H1 (cell line): ENCODE measurements around the gene ATP10D. TPM values are rescaled to one million over a fixed set of nuclear protein-coding genes. Genes with fewer than 3 reads are reported as not detected.

ENCODE experiments used
- CTCF ChIA-PET: fragments of 300-600 bp; sonication (Branson Sonifier 250); formaldehyde crosslinking; loops from one replicate; lab custom pipeline; 2021; ENCODE audit not compliant: partially characterized antibody; lab: Charles Lee
- POLR2A ChIA-PET: fragments of 300-600 bp; sonication (Branson Sonifier 250); formaldehyde crosslinking; loops from one replicate; lab custom pipeline; 2021; ENCODE audit warnings: inconsistent platforms; ENCODE audit not compliant: partially characterized antibody; lab: Charles Lee
- DNase-seq, 2 experiments: peaks; one replicate each; pipeline versions ENCODE4 v3.0.0 to v3.0.0-alpha.2; 2010 to 2022; ENCODE audit warnings: low spot score in 2 of 2, low read depth in 1 of 2, mixed read lengths in 1 of 2
- FAIRE-seq: peaks from 2 replicates; lab custom pipeline; 2011; peaks lifted over from hg19 to GRCh38; lab: Jason Lieb, UNC
- H2AFZ ChIP-seq: 2 replicates; pipeline ENCODE4 v1.8.1; 2012; ENCODE audit warnings: low read length, inconsistent platforms
- H2AK5ac ChIP-seq: 2 replicates; pipeline ENCODE4 v1.6.1; 2013; ENCODE audit warnings: low read depth, low read length
- H2BK120ac ChIP-seq: replicated peaks from 2 replicates; pipeline ENCODE3; 2013; ENCODE audit warnings: low read depth, low read length, inconsistent platforms
- H2BK12ac ChIP-seq: 2 replicates; pipeline ENCODE4 v1.6.1; 2013; ENCODE audit warnings: low read depth, low read length
- H2BK15ac ChIP-seq: 2 replicates; pipeline ENCODE4 v1.6.1; 2013; ENCODE audit warnings: low read length
- H2BK20ac ChIP-seq: 2 replicates; pipeline ENCODE4 v1.6.1; 2013; ENCODE audit warnings: low read length
- H2BK5ac ChIP-seq: 2 replicates; pipeline ENCODE4 v1.6.1; 2013; ENCODE audit warnings: low read depth, low read length
- H3K14ac ChIP-seq: 2 replicates; pipeline ENCODE4 v1.6.1; 2013; ENCODE audit warnings: inconsistent platforms; ENCODE audit not compliant: insufficient read length
- H3K18ac ChIP-seq: 2 replicates; pipeline ENCODE4 v1.6.1; 2013; ENCODE audit warnings: low read length; ENCODE audit errors: extremely low read depth
- H3K23ac ChIP-seq: 2 replicates; pipeline ENCODE4 v1.6.1; 2013; ENCODE audit warnings: inconsistent platforms; ENCODE audit not compliant: insufficient read length
- H3K23me2 ChIP-seq: 2 replicates; pipeline ENCODE4 v1.6.1; 2013; ENCODE audit warnings: low read depth, low read length
- H3K27ac ChIP-seq: 2 replicates; pipeline ENCODE4 v1.6.1; 2011; ENCODE audit warnings: low read depth, low read length, inconsistent platforms
- H3K27me3 ChIP-seq, 4 experiments: replicated peaks in 1 of 4; 1 replicate in 1 of 4; 2 replicates in 3 of 4; pipeline versions ENCODE4 v1.6.1 to v1.8.1; 2011 to 2013; ENCODE audit warnings: low read length in 3 of 4, mild to moderate bottlenecking in 3 of 4, inconsistent platforms in 2 of 4, mixed read lengths in 2 of 4, moderate library complexity in 1 of 4; ENCODE audit not compliant: control insufficient read depth in 3 of 4, insufficient read depth in 3 of 4; ENCODE audit errors: extremely low read depth in 1 of 4
- H3K36me3 ChIP-seq, 4 experiments: 2 replicates each; pipeline versions ENCODE4 v1.6.1 to v1.8.1; 2011 to 2013; ENCODE audit warnings: mild to moderate bottlenecking in 4 of 4, low read length in 3 of 4, moderate library complexity in 2 of 4, control low read depth in 1 of 4, inconsistent platforms in 1 of 4; ENCODE audit not compliant: insufficient read depth in 4 of 4, control insufficient read depth in 2 of 4
- H3K4ac ChIP-seq: replicated peaks from 2 replicates; pipeline ENCODE3; 2013; ENCODE audit warnings: low read length, low read depth, mixed read lengths, inconsistent platforms; ENCODE audit not compliant: insufficient read length
- H3K4me1 ChIP-seq, 4 experiments: replicated peaks in 1 of 4; 1 replicate in 1 of 4; 2 replicates in 3 of 4; pipeline versions ENCODE4 v1.6.1 to v1.8.1; 2011 to 2013; ENCODE audit warnings: low read length in 3 of 4, inconsistent platforms in 2 of 4, mixed read lengths in 1 of 4; ENCODE audit not compliant: insufficient read depth in 4 of 4, control insufficient read depth in 3 of 4
- H3K4me2 ChIP-seq, 2 experiments: 2 replicates each; pipeline versions ENCODE4 v1.6.1 to v1.8.1; 2011 to 2013; ENCODE audit warnings: low read depth in 2 of 2, low read length in 2 of 2, control low read depth in 1 of 2, inconsistent platforms in 1 of 2, mild to moderate bottlenecking in 1 of 2; ENCODE audit not compliant: insufficient read depth in 1 of 2
- H3K4me3 ChIP-seq, 4 experiments: fragments of 200-600, 300-600 bp in 1 of 4; sonication (generic), shearing (Covaris generic), sonication (Bioruptor Twin) in 1 of 4; 2 replicates each; pipeline versions ENCODE4 v1.5.1 to v1.8.1; 2011 to 2016; ENCODE audit warnings: low read length in 4 of 4, low read depth in 3 of 4, control low read depth in 2 of 4, inconsistent platforms in 2 of 4, mild to moderate bottlenecking in 2 of 4, mixed read lengths in 1 of 4, moderate library complexity in 1 of 4; ENCODE audit not compliant: insufficient read depth in 2 of 4; ENCODE audit errors: extremely low read depth in 1 of 4
- H3K56ac ChIP-seq: replicated peaks from 2 replicates; pipeline ENCODE3; 2013; ENCODE audit warnings: low read depth, mild to moderate bottlenecking, mixed read lengths, low read length, inconsistent platforms; ENCODE audit not compliant: insufficient read length
- H3K79me1 ChIP-seq: 2 replicates; pipeline ENCODE4 v1.6.1; 2013; ENCODE audit warnings: low read depth, low read length, control low read depth
- H3K79me2 ChIP-seq, 2 experiments: 2 replicates each; pipeline versions ENCODE4 v1.6.1 to v1.8.1; 2012 to 2013; ENCODE audit warnings: low read length in 2 of 2, mild to moderate bottlenecking in 2 of 2, inconsistent platforms in 1 of 2; ENCODE audit not compliant: insufficient read depth in 2 of 2, control insufficient read depth in 1 of 2
- H3K9ac ChIP-seq, 4 experiments: replicated peaks in 1 of 4; 1 replicate in 1 of 4; 2 replicates in 3 of 4; pipeline versions ENCODE4 v1.6.1 to v1.8.1; 2011 to 2013; ENCODE audit warnings: low read depth in 3 of 4, low read length in 3 of 4, control low read depth in 2 of 4, mild to moderate bottlenecking in 2 of 4, moderate library complexity in 2 of 4, inconsistent platforms in 1 of 4; ENCODE audit errors: extremely low read depth in 1 of 4
- H3K9me3 ChIP-seq, 2 experiments: 2 replicates each; pipeline versions ENCODE4 v1.6.1 to v1.8.1; 2012 to 2013; ENCODE audit warnings: mild to moderate bottlenecking in 2 of 2, moderate library complexity in 2 of 2, control low read depth in 1 of 2, inconsistent platforms in 1 of 2, low read depth in 1 of 2, low read length in 1 of 2, mixed read lengths in 1 of 2; ENCODE audit not compliant: insufficient read depth in 2 of 2
- H4K20me1 ChIP-seq, 2 experiments: replicated peaks in 1 of 2; 2 replicates each; pipeline versions ENCODE3 to v1.8.1; 2011 to 2013; ENCODE audit warnings: inconsistent platforms in 2 of 2, low read length in 2 of 2, mild to moderate bottlenecking in 1 of 2; ENCODE audit not compliant: insufficient read depth in 2 of 2, control insufficient read depth in 1 of 2
- H4K5ac ChIP-seq: 2 replicates; pipeline ENCODE4 v1.6.1; 2013; ENCODE audit warnings: low read length, low read depth, mixed read lengths, inconsistent platforms; ENCODE audit not compliant: insufficient read length
- H4K8ac ChIP-seq: 2 replicates; pipeline ENCODE4 v1.8.0; 2013; ENCODE audit warnings: mild to moderate bottlenecking, moderate library complexity, low read length, inconsistent platforms; ENCODE audit not compliant: insufficient read depth; ENCODE audit errors: extremely low read depth
- H4K91ac ChIP-seq: replicated peaks from 2 replicates; pipeline ENCODE3; 2013; ENCODE audit warnings: low read length, mixed read lengths, inconsistent platforms; ENCODE audit not compliant: insufficient read length
- CTCF ChIP-seq, 3 experiments: IDR thresholded peaks; 1 replicate in 2 of 3; 2 replicates in 1 of 3; pipeline versions ENCODE4 v1.5.1 to v1.6.1; 2011; ENCODE audit warnings: low read length in 3 of 3, mild to moderate bottlenecking in 3 of 3, inconsistent platforms in 2 of 3, low read depth in 1 of 3, moderate library complexity in 1 of 3; ENCODE audit not compliant: insufficient read depth in 1 of 3; ENCODE audit errors: control extremely low read depth in 1 of 3
- RAD21 ChIP-seq, 2 experiments: IDR thresholded peaks in 1 of 2; conservative IDR thresholded peaks in 1 of 2; 2 replicates each; pipeline ENCODE4 v1.6.1; 2011; ENCODE audit warnings: low read depth in 2 of 2, low read length in 2 of 2, improper control_type of control experiment in 1 of 2, inconsistent platforms in 1 of 2, mild to moderate bottlenecking in 1 of 2, moderate library complexity in 1 of 2
- RXRA ChIP-seq: IDR thresholded peaks from 2 replicates; pipeline ENCODE4 v1.6.1; 2011; ENCODE audit warnings: low read depth, mild to moderate bottlenecking, low read length, moderate library complexity; ENCODE audit not compliant: insufficient read depth
- WGBS, 2 experiments: shearing (Covaris generic) in 1 of 2; methylation state at CpG; one replicate each; pipeline versions ENCODE4 v1.1.6 to v1.1.7; 2013 to 2015; ENCODE audit warnings: low lambda C conversion rate in 2 of 2, mixed read lengths in 2 of 2, inconsistent platforms in 1 of 2, low coverage in 1 of 2, missing lambda C conversion rate in 1 of 2; ENCODE audit not compliant: insufficient replicate concordance in 2 of 2, insufficient coverage in 1 of 2, insufficient read length in 1 of 2; ENCODE audit errors: extremely low coverage in 1 of 2, missing lambda C conversion rate in 1 of 2; 5-methylcytosine and 5-hydroxymethylcytosine counted together
- polyA plus RNA-seq, 7 experiments: library from polyadenylated mRNA; depleted of rRNA in 3 of 7; stranded (reverse) in 5 of 7; unstranded in 2 of 7; fragments of >200 nt in 5 of 7; fragments of 200-250 nt in 2 of 7; gene quantifications; 1 replicate in 5 of 7; 2 replicates in 1 of 7; 4 replicates in 1 of 7; pipeline versions ENCODE4 v1.2.1 to v1.2.3, GENCODE V29; 2011 to 2013; ENCODE audit warnings: missing spikeins in 2 of 7, mixed read lengths in 2 of 7
- total RNA-seq: library from RNA; stranded (reverse); fragmentation: NEBNext Ultra II Directional; extraction: Animal tissue kit (Norgen Biotek cat#: 25700); gene quantifications from 2 replicates; pipeline ENCODE4 v1.2.1, GENCODE V29; 2021

The ATP10D gene
- total and polyA plus RNA-seq, 2 of the 8 experiments (the other 6 are each of a cell fraction or from before 2014, with no cell fraction given), result 2.9 to 5.9 TPM

GRCh38 chr4:47490550-47490949 is 5.5 kb downstream of the ATP10D start:
- no peaks in the 10 kb centered on the region for H3K9me3 ChIP-seq
- H2BK5ac ChIP-seq, result no peak overlapping the region
- H3K27me3 ChIP-seq, result no peaks in the 10 kb centered on the region; a peak in 1 of 7 replicates
- no peak overlapping the region for H3K23ac ChIP-seq
- no peaks in the 10 kb centered on the region for H3K23me2 ChIP-seq
- no peak overlapping the region for H3K14ac ChIP-seq
- no peaks in the 10 kb centered on the region for H3K36me3 ChIP-seq
- no peak overlapping the region for H4K8ac ChIP-seq
- no peaks in the 10 kb centered on the region for H3K79me1 ChIP-seq
- H3K4ac ChIP-seq, result no peak overlapping the region
- H2BK120ac ChIP-seq, result no peak overlapping the region
- no peak overlapping the region for H2AK5ac ChIP-seq
- H3K56ac ChIP-seq, result no peak overlapping the region
- H4K5ac ChIP-seq, result no peak overlapping the region
- FAIRE-seq (peak; percentile 74), DNase-seq (no peak)
- H2BK20ac ChIP-seq, result no peak overlapping the region
- POLR2A ChIA-PET, result no interaction called here
- H3K4me3 ChIP-seq, result no peak overlapping the region
- H3K4me1 ChIP-seq, result no peaks in the 10 kb centered on the region
- 64 to 100% methylated on average over 1 to 4 of the region's 4 CpGs for WGBS, 2 experiments
- H4K91ac ChIP-seq, result no peak overlapping the region
- no peak overlapping the region for H2BK12ac ChIP-seq
- no peak overlapping the region for H3K4me2 ChIP-seq
- no peak overlapping the region for H2AFZ ChIP-seq
- no peak overlapping the region for H3K27ac ChIP-seq
- no peak overlapping the region for H3K18ac ChIP-seq
- TF ChIP-seq CTCF (IDR thresholded peaks at IDR 0.05; ENCODE audit: control extremely low read depth in 1 of 3, insufficient read depth in 1 of 3, low read depth in 1 of 3, low read length in 3 of 3), result peak; percentile 53 to 83 (median 63); a peak in 3 of 4 replicates
- no peak for TF ChIP-seq RXRA
- TF ChIP-seq RAD21 (IDR thresholded peaks at IDR 0.05 in 1 of 2, conservative IDR thresholded peaks at IDR 0.05 in 1 of 2; ENCODE audit: low read depth in 2 of 2, low read length in 2 of 2), result peak; percentile 60 to 70
- H4K20me1 ChIP-seq, result no peaks in the 10 kb centered on the region
- no peak overlapping the region for H3K9ac ChIP-seq
- H2BK15ac ChIP-seq, result no peak overlapping the region
- CTCF ChIA-PET, result interaction anchor here (0.7 to 1.3 kb wide), 4 partner anchors 31 to 352 kb away, joined by 3 to 4 read pairs (median 3); no protein-coding TSS in a partner anchor
- no peaks in the 10 kb centered on the region for H3K79me2 ChIP-seq
